Melanocyte of skin (primary cell): ENCODE data around the gene FABP7. TPM values are rescaled to one million over a fixed set of nuclear protein-coding genes. Genes with fewer than 3 reads are reported as not detected.

Experiments used
- small RNA-seq, 2 donors: library from RNA; depleted of rRNA; stranded (forward); fragments of <200 nt; gene quantifications; one replicate each; pipeline ENCODE3, GENCODE V24; 2012
- total RNA-seq, 2 donors: library from RNA; depleted of rRNA; stranded (reverse); fragments of >200 nt; gene quantifications; 2 replicates each; pipeline ENCODE4 v1.2.3, GENCODE V29; 2012

Gene FABP7
- total RNA-seq: 10 to 100 TPM; 14.0 to 14.1 TPM

GRCh38 chr6:122779667-122780066, at the start of gene FABP7:
Gene FABP7 (plus strand): TSS chr6:122779716. CDS start chr6:122779795, 79 bp downstream.

GRCh38 chr6:122789182-122790027, 9.9 kb downstream of the FABP7 start, which contains the start of gene SMPDL3A:
Gene SMPDL3A (plus strand): TSS chr6:122789258. CDS start chr6:122789347, 89 bp downstream.

Small RNA genes within 50 kb of the gene (small RNA-seq; reads per million reads assigned to genes)
- gene RN7SL564P: 0 to 0.09 reads per million in 2 donors

Other genes starting within 250 kb of the FABP7 start
- 10 to 100 TPM; 17.0 to 23.1 TPM for gene PKIB, start 169.3 kb upstream of the FABP7 start, total RNA-seq
- 10 to 100 TPM; 40.0 to 45.8 TPM for gene SMPDL3A, start 9.5 kb downstream of the FABP7 start, total RNA-seq
- not detected for gene CLVS2, start 216.5 kb downstream of the FABP7 start, total RNA-seq